HEK293 (cell line): Measurements from ENCODE around the gene B4GALT5.
A peak's percentile ranks its signal among the peaks of the same experiment; 100 is the strongest.

ENCODE experiments used
- CTCF ChIA-PET: fragments of 350-600 bp; formaldehyde crosslinking; extraction: SDS; loops from one replicate; lab custom pipeline; 2021; ENCODE audit warnings: antibody characterized with exemption; lab: Yijun Ruan, JAX
- POLR2A ChIA-PET: fragments of 300-600 bp; formaldehyde crosslinking; extraction: SDS; loops from one replicate; lab custom pipeline; 2020; ENCODE audit warnings: antibody characterized with exemption, inconsistent platforms; lab: Yijun Ruan, JAX
- H3K27ac ChIP-seq: fragments of 200-500 bp; sonication (Bioruptor generic); 2 replicates; pipeline ENCODE4 v1.5.1; 2014; ENCODE audit warnings: low read depth, low read length, control low read depth, inconsistent platforms; ENCODE audit errors: extremely low read depth
- H3K36me3 ChIP-seq, 2 experiments: fragments of 200-500 bp in 1 of 2; sonication (Bioruptor generic) in 1 of 2; 1 replicate in 1 of 2; 2 replicates in 1 of 2; pipeline ENCODE4 v1.5.1; 2014 to 2017; ENCODE audit warnings: inconsistent platforms in 2 of 2, low read length in 2 of 2; ENCODE audit not compliant: control insufficient read depth in 2 of 2, insufficient read depth in 1 of 2
- H3K4me1 ChIP-seq: fragments of 200-500 bp; sonication (Bioruptor generic); 2 replicates; pipeline ENCODE4 v1.5.1; 2014; ENCODE audit warnings: mild to moderate bottlenecking, low read length, inconsistent platforms; ENCODE audit not compliant: control insufficient read depth, insufficient read depth
- H3K4me3 ChIP-seq: 2 replicates; pipeline ENCODE4 v1.5.1; 2011; ENCODE audit warnings: low read depth, mild to moderate bottlenecking, control low read depth, low read length, moderate library complexity
- H3K9me3 ChIP-seq: fragments of 200-500 bp; sonication (Bioruptor generic); 2 replicates; pipeline ENCODE4 v1.5.1; 2014; ENCODE audit warnings: low read depth, low read length, inconsistent platforms; ENCODE audit not compliant: control insufficient read depth, insufficient read depth
- KLF10 ChIP-seq: fragments of 450-650 bp; IDR thresholded peaks from 2 replicates; pipeline ENCODE4 v1.5.1; 2018; ENCODE audit warnings: missing biosample characterization, mild to moderate bottlenecking, missing genetic modification characterization
- PATZ1 ChIP-seq: fragments of 450-650 bp; formaldehyde crosslinking; IDR thresholded peaks from 2 replicates; pipeline ENCODE4 v1.5.1; 2016; ENCODE audit warnings: missing biosample characterization, missing genetic modification characterization
- PRDM4 ChIP-seq: fragments of 450-650 bp; formaldehyde crosslinking; IDR thresholded peaks from 2 replicates; pipeline ENCODE4 v1.5.1; 2017; ENCODE audit warnings: missing biosample characterization, missing genetic modification characterization
- SCRT2 ChIP-seq: fragments of 450-650 bp; formaldehyde crosslinking; IDR thresholded peaks from 2 replicates; pipeline ENCODE4 v1.5.1; 2016; ENCODE audit warnings: missing biosample characterization, missing genetic modification characterization
- TCF7L2 ChIP-seq: IDR thresholded peaks from 2 replicates; pipeline ENCODE4 v1.6.1; 2011; ENCODE audit warnings: low read depth, mild to moderate bottlenecking, inconsistent platforms, low read length, moderate library complexity, borderline replicate concordance
- ZBTB26 ChIP-seq: fragments of 450-650 bp; formaldehyde crosslinking; optimal IDR thresholded peaks from 2 replicates; pipeline ENCODE3; 2016; ENCODE audit warnings: missing biosample characterization, mild to moderate bottlenecking, missing genetic modification characterization
- ZNF2 ChIP-seq: fragments of 450-650 bp; formaldehyde crosslinking; IDR thresholded peaks from 2 replicates; pipeline ENCODE4 v1.5.1; 2016; ENCODE audit warnings: missing biosample characterization, missing genetic modification characterization
- ZNF23 ChIP-seq: fragments of 450-650 bp; formaldehyde crosslinking; IDR thresholded peaks from 2 replicates; pipeline ENCODE4 v1.5.1; 2016; ENCODE audit warnings: missing biosample characterization, missing genetic modification characterization, borderline replicate concordance
- ZNF433 ChIP-seq: fragments of 450-650 bp; formaldehyde crosslinking; IDR thresholded peaks from 2 replicates; pipeline ENCODE4 v1.5.1; 2016; ENCODE audit warnings: missing biosample characterization, missing genetic modification characterization, low read depth
- ZNF501 ChIP-seq: fragments of 450-650 bp; formaldehyde crosslinking; IDR thresholded peaks from 2 replicates; pipeline ENCODE4 v1.5.1; 2016; ENCODE audit warnings: missing biosample characterization, missing genetic modification characterization
- ZNF623 ChIP-seq: fragments of 450-650 bp; formaldehyde crosslinking; IDR thresholded peaks from 2 replicates; pipeline ENCODE4 v1.5.1; 2016; ENCODE audit warnings: missing biosample characterization, missing genetic modification characterization
- ZNF645 ChIP-seq: fragments of 450-650 bp; formaldehyde crosslinking; IDR thresholded peaks from 2 replicates; pipeline ENCODE4; 2016; ENCODE audit warnings: missing biosample characterization, missing genetic modification characterization

The B4GALT5 gene

GRCh38 chr20:49594931-49595315, 118.8 kb downstream of the B4GALT5 start:
- POLR2A ChIA-PET = no interaction called here
- Histone ChIP-seq H3K9me3 (no peaks in the 10 kb centered on the region), H3K36me3 (no peaks in the 10 kb centered on the region), H3K4me1 (no peaks in the 10 kb centered on the region), H3K27ac (no peak overlapping the region)
- TF ChIP-seq ZNF501 (tag by site-specific recombination) (no peak), ZNF623 (tag by site-specific recombination) (peak; percentile 97)
- TF ChIP-seq, all 188 proteins: peak for 1
- H3K4me3 ChIP-seq = no peak overlapping the region
- CTCF ChIA-PET = interaction anchor here (0.9 to 2.5 kb wide), 3 partner anchors 14 to 53 kb away, joined by 6 to 16 read pairs (median 8); no protein-coding TSS in a partner anchor

- Histone ChIP-seq H3K4me1 (no peaks in the 10 kb centered on the region), H3K27ac (no peak overlapping the region), H3K4me3 (no peak overlapping the region), H3K9me3 (no peaks in the 10 kb centered on the region), H3K36me3 (no peaks in the 10 kb centered on the region)
- ChIA-PET POLR2A (no interaction called here), CTCF (interaction anchor here (0.9 to 1.9 kb wide), 2 partner anchors 14 to 18 kb away, joined by 6 to 8 read pairs; no protein-coding TSS in a partner anchor)
- TF ChIP-seq ZNF2 (tag by site-specific recombination) (no peak), ZBTB26 (tag by site-specific recombination) (peak; percentile 8)
Observed at GRCh38 chr20:49594143-49594930, 119.3 kb downstream of the B4GALT5 start.

- no peaks in the 10 kb centered on the region for H3K36me3 ChIP-seq
- H3K27ac ChIP-seq = no peak overlapping the region
- CTCF ChIA-PET = no interaction called here
- TF ChIP-seq PATZ1 (tag by site-specific recombination) (no peak), ZNF433 (tag by site-specific recombination) (no peak), TCF7L2 (no peak), ZNF23 (tag by site-specific recombination) (no peak), ZNF645 (tag by site-specific recombination) (no peak), PRDM4 (tag by site-specific recombination) (no peak), SCRT2 (tag by site-specific recombination) (no peak), KLF10 (no peak)
- TF ChIP-seq, all 188 proteins: peak for 0
- H3K4me1 ChIP-seq = no peaks in the 10 kb centered on the region
- H3K4me3 ChIP-seq = no peak overlapping the region
- POLR2A ChIA-PET = no interaction called here
- no peaks in the 10 kb centered on the region for H3K9me3 ChIP-seq
Observed at GRCh38 chr20:49593466-49594142, 120.1 kb downstream of the B4GALT5 start.
